Neural cell (in vitro differentiated cells): ENCODE measurements around the gene TMEM175.

ENCODE experiments used
- EP300 ChIP-seq: fragments of 450-650 bp; conservative IDR thresholded peaks from 2 replicates; pipeline ENCODE4 v1.6.1; 2014; ENCODE audit warnings: antibody characterized with exemption, mild to moderate bottlenecking, moderate library complexity; ENCODE audit not compliant: poor library complexity, severe bottlenecking
- EZH2 ChIP-seq: fragments of 200-600, 300-800 bp; shearing (Covaris generic), sonication (generic); IDR thresholded peaks from 2 replicates; pipeline ENCODE4 v1.6.1; 2014; ENCODE audit warnings: antibody characterized with exemption, low read length, borderline replicate concordance, mild to moderate bottlenecking; ENCODE audit not compliant: insufficient read depth, poor library complexity, severe bottlenecking
- MXI1 ChIP-seq: fragments of 450-650 bp; conservative IDR thresholded peaks from 2 replicates; pipeline ENCODE4 v1.6.1; 2014; ENCODE audit warnings: antibody characterized with exemption, mild to moderate bottlenecking; ENCODE audit not compliant: poor library complexity, severe bottlenecking
- POLR2AphosphoS5 ChIP-seq: IDR thresholded peaks from 2 replicates; pipeline ENCODE4 v1.6.1; 2012
- RAD21 ChIP-seq: fragments of 450-650 bp; conservative IDR thresholded peaks from 2 replicates; pipeline ENCODE4 v1.6.1; 2014; ENCODE audit warnings: antibody characterized with exemption, mild to moderate bottlenecking, moderate library complexity
- TF ChIP-seq, protein P1 (sequence below): fragments of 450-650 bp; IDR thresholded peaks from 2 replicates; pipeline ENCODE4 v1.5.1; 2014; ENCODE audit warnings: antibody characterized with exemption, mild to moderate bottlenecking, moderate library complexity; ENCODE audit not compliant: poor library complexity, severe bottlenecking
- TF ChIP-seq, protein P2 (sequence below): IDR thresholded peaks from 2 replicates; pipeline ENCODE4 v1.6.1; 2012; ENCODE audit warnings: borderline replicate concordance

DNA sequence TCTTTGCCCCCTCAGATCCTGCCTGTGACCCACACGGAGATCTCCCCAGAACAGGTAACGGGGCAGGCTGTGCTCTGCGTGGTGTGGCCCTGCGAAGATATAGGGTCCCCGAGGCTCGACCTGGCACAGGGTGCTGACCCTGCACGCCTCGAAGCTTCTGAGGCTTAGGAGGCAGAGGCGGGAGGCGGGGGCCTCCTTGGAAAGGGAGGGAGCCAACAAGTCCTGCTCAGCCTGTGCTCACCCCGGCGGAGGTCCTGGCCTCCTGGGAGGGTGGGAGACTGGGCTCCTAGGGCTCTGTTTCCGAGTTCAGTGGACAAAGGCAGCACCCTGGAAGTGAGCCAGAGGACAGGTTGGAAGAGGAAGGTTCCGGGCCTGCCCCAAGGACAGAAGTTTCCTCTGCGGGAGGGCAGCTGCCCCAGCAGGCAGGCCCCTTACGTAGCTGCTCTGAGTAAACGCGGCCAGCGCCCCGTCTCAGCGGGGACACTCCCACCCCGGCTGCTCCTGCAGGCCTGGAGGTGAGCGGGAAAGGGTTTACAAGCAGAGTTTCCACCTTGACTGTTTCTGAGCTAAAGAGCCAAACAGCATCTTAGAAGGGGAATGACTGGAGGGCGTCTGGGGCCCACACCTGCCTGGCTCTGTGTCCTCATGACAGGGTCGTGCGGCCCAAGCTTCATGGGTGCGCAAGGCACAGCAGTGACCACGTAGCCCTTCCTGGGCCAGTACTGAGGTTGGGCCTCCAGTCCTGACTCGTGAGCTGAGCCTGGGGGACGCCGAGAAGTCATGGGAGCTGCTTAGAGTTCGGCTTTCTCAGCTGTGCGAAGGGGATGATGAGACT lies 16.1 kb downstream of the TMEM175 start:
- TF ChIP-seq, protein P1, sequence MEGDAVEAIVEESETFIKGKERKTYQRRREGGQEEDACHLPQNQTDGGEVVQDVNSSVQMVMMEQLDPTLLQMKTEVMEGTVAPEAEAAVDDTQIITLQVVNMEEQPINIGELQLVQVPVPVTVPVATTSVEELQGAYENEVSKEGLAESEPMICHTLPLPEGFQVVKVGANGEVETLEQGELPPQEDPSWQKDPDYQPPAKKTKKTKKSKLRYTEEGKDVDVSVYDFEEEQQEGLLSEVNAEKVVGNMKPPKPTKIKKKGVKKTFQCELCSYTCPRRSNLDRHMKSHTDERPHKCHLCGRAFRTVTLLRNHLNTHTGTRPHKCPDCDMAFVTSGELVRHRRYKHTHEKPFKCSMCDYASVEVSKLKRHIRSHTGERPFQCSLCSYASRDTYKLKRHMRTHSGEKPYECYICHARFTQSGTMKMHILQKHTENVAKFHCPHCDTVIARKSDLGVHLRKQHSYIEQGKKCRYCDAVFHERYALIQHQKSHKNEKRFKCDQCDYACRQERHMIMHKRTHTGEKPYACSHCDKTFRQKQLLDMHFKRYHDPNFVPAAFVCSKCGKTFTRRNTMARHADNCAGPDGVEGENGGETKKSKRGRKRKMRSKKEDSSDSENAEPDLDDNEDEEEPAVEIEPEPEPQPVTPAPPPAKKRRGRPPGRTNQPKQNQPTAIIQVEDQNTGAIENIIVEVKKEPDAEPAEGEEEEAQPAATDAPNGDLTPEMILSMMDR: no peak
- TF ChIP-seq POLR2AphosphoS5: no peak
- TF ChIP-seq EP300: no peak
- TF ChIP-seq, protein P2, sequence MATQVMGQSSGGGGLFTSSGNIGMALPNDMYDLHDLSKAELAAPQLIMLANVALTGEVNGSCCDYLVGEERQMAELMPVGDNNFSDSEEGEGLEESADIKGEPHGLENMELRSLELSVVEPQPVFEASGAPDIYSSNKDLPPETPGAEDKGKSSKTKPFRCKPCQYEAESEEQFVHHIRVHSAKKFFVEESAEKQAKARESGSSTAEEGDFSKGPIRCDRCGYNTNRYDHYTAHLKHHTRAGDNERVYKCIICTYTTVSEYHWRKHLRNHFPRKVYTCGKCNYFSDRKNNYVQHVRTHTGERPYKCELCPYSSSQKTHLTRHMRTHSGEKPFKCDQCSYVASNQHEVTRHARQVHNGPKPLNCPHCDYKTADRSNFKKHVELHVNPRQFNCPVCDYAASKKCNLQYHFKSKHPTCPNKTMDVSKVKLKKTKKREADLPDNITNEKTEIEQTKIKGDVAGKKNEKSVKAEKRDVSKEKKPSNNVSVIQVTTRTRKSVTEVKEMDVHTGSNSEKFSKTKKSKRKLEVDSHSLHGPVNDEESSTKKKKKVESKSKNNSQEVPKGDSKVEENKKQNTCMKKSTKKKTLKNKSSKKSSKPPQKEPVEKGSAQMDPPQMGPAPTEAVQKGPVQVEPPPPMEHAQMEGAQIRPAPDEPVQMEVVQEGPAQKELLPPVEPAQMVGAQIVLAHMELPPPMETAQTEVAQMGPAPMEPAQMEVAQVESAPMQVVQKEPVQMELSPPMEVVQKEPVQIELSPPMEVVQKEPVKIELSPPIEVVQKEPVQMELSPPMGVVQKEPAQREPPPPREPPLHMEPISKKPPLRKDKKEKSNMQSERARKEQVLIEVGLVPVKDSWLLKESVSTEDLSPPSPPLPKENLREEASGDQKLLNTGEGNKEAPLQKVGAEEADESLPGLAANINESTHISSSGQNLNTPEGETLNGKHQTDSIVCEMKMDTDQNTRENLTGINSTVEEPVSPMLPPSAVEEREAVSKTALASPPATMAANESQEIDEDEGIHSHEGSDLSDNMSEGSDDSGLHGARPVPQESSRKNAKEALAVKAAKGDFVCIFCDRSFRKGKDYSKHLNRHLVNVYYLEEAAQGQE: no peak
- TF ChIP-seq EZH2: no peak
- no peak for TF ChIP-seq RAD21
- no peak for TF ChIP-seq MXI1
